Measurements from ENCODE around the gene SLTM.
"Not testable (repeated sequence)": the region's sequence is repeated elsewhere in the genome, so short reads cannot be mapped to it uniquely, and the experiment has no call there.

The SLTM gene

GRCh38 chr15:58933281-58934113 lies at the start of gene SLTM:
SLTM (minus strand) TSS chr15:58933679; CDS start chr15:58933565, 114 bp downstream.
- DNase-seq = peak; percentile 55

- no peak for DNase-seq
Observed at GRCh38 chr15:58983261-58983660, 49.8 kb upstream of the SLTM start.

GRCh38 chr15:58981808-58982475 lies 48.5 kb upstream of the SLTM start:
- DNase-seq = no peak

- DNase-seq = no peak
Observed at GRCh38 chr15:58980351-58980939, 47.0 kb upstream of the SLTM start.

GRCh38 chr15:58977887-58978286 lies 44.4 kb upstream of the SLTM start:
- DNase-seq = no peak

- DNase-seq = no peak
Observed at GRCh38 chr15:58967479-58967878, 34.0 kb upstream of the SLTM start.

- DNase-seq = no peak
Observed at GRCh38 chr15:58966698-58967097, 33.2 kb upstream of the SLTM start.

GRCh38 chr15:58962662-58963565 lies 29.4 kb upstream of the SLTM start:
- DNase-seq = no peak

GRCh38 chr15:58962136-58962535 lies 28.7 kb upstream of the SLTM start:
- DNase-seq = no peak

GRCh38 chr15:58958811-58959210 lies 25.3 kb upstream of the SLTM start:
- no peak for DNase-seq

- DNase-seq = no peak
Observed at GRCh38 chr15:58957101-58957973, 23.9 kb upstream of the SLTM start.

- no peak for DNase-seq
Observed at GRCh38 chr15:58952751-58953150, 19.3 kb upstream of the SLTM start.

GRCh38 chr15:58951388-58952007 lies 18.0 kb upstream of the SLTM start:
- DNase-seq = no peak

GRCh38 chr15:58947179-58947578 lies 13.7 kb upstream of the SLTM start:
- DNase-seq = no peak

GRCh38 chr15:58934974-58935373 lies 1.5 kb upstream of the SLTM start:
- DNase-seq = not testable (repeated sequence)

- DNase-seq = no peak
Observed at GRCh38 chr15:58934521-58934920, 1.0 kb upstream of the SLTM start.

GRCh38 chr15:58934114-58934447 lies 602 bp upstream of the SLTM start:
- DNase-seq = no peak

- no peak for DNase-seq
Observed at GRCh38 chr15:58932710-58933280, 684 bp downstream of the SLTM start.

- DNase-seq = no peak
Observed at GRCh38 chr15:58931987-58932588, 1.4 kb downstream of the SLTM start.

- DNase-seq = no peak
Observed at GRCh38 chr15:58929891-58930416, 3.5 kb downstream of the SLTM start.
